ENCODE results near the gene KLF17.

Gene KLF17, protein sequence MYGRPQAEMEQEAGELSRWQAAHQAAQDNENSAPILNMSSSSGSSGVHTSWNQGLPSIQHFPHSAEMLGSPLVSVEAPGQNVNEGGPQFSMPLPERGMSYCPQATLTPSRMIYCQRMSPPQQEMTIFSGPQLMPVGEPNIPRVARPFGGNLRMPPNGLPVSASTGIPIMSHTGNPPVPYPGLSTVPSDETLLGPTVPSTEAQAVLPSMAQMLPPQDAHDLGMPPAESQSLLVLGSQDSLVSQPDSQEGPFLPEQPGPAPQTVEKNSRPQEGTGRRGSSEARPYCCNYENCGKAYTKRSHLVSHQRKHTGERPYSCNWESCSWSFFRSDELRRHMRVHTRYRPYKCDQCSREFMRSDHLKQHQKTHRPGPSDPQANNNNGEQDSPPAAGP

GRCh38 chr1:44118682-44119081 is at the start of gene KLF17:
Gene KLF17 (plus strand): TSS chr1:44118821. CDS start chr1:44118908, 87 bp downstream.
- no peak for DNase-seq (ENCODE audit: low spot score)

DNA sequence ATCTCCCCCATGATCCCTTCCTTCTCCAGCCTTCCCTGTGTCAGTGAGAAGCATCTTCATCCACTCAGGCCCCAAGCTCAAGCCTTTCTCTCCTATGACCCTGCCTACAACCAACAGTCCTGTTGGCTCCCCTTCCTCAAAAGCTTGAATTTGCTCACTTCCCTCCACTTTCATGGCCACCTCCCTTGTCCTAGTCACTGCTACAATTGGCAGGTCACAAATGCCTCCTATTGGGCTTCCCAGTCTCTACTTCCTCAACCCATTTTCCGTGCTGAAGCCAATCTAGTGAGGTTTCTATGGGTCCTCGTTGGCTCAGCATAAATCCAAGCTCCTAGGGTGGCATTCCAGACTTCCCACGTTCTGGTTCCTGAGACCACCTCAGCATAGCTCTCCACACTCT is 47.2 kb upstream of the KLF17 start:
- DNase-seq (ENCODE audit: low spot score) = no peak

- no peak for DNase-seq (ENCODE audit: low spot score)
These were observed 46.4 kb upstream of the KLF17 start for GRCh38 chr1:44072204-44072603.

DNA sequence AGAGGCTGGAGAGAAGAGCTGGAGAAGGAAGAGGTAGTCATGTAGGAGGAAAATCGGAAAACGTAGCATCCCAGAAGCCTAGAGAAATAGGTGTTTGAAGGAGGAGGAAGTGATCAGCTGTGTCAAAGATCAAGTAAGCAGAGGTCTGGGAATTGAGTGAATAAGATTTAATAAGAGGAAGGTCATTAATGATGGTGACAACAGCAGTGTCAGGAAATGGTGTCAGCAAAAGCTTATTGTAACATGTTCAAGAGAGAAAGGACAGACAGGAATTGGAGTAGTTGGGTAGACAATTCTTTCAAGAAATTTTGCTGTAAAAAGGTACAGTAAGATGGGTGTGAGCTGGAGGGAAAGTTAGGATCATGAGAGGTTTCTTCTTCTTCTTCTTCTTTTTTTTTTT is 45.8 kb upstream of the KLF17 start:
- no peak for DNase-seq (ENCODE audit: low spot score)

- DNase-seq (ENCODE audit: low spot score) = no peak
These were observed 45.1 kb upstream of the KLF17 start for GRCh38 chr1:44073528-44073927.

GRCh38 chr1:44074415-44074814 is 44.2 kb upstream of the KLF17 start:
- DNase-seq (ENCODE audit: low spot score) = no peak

DNA sequence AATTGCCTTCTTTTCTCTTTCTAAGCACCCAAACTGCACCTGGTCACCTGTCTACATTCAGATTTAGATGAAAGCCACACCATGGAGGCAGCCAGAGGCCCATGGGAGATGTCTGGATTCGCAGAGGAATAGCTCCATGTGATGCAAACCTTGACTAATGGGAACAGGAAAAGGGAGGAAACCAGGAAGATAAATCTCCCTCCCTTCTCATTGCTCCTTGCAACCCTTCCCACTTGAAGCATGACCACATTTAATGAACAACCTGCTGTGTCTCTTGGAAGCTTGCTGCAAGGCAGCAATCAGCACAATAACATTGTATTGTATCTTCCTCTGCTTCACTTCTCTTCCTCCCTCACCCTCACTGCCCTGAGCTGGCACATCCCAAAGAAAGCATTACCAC is 42.6 kb upstream of the KLF17 start:
- DNase-seq (ENCODE audit: low spot score) = no peak

GRCh38 chr1:44077421-44077820 is 41.2 kb upstream of the KLF17 start:
- no peak for DNase-seq (ENCODE audit: low spot score)

DNA sequence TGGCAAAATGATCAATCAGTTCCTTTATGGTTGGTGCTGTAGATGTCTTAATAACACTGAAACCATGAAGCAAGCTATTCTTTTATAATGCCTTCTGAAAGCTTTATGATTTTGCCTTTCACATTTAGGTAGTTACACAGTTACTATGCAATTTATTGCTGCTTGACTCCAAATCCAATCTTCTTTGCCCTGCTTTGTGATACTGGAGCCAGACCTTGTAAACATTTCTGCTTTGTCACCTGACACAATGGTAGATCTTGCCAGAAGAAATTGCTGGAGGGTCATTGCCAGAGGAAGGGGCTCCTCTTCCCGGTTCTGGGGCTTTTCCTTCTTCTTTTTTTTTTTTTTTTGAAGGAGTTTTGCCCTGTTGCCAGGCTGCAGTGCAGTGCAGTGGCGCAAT is 40.5 kb upstream of the KLF17 start:
- DNase-seq (ENCODE audit: low spot score) = no peak

DNA sequence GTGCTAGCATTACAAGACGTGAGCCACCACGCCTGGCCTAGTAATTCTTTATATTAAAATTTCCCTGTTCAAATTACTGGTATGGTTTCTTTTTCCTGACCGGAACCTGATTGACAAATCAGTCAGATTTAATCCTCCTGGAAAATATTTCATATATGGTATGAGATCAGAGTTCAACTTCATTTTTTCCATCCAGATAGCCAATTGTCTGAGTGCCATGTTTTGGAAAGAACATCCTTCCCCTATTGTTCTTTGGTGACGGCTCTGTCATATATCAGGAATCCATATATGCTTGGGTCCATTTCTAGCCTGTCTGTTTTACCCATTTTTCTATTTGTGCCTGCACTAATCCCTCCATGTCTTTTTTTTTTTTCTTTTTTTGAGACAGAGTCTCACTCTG is 39.1 kb upstream of the KLF17 start:
- DNase-seq (ENCODE audit: low spot score) = no peak

GRCh38 chr1:44084998-44085675 is 33.5 kb upstream of the KLF17 start:
- no peak for DNase-seq (ENCODE audit: low spot score)

DNA sequence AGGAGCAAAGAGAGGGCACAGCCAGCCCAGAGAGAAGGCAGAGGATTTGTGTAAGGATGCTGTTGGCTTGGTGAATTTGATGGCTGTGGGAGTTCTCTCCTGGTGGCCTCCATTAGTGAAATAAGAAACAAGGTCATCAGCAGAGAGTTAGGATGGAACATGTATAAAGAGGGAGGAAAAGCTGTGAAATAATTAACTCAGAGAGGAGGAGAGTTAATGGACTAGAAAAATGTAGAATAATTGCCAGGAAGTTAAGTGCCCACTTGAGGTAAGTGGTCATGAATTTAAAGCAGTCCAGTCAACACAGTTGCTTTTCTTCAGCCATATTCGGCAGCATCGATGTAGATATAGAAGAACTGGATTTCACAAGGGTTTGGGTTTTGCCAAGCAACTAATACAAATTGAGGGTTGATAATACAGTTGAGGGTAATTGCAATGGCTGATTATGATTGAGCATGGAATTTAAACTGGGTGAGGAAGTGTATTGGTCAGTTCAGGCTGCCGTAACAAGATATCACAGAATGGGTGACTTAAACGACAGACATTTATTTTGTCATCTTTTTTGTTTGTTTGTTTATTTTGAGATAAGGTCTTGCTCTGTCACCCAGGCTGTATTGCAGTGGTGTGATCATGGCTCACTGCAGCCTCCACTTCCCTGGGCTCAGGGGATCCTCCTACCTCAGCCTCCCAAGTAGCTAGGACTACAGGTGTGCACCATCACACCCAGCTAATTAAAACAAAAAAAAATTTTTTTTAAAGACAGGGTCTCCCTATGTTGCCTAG is 31.7 kb upstream of the KLF17 start:
- no peak for DNase-seq (ENCODE audit: low spot score)

DNA sequence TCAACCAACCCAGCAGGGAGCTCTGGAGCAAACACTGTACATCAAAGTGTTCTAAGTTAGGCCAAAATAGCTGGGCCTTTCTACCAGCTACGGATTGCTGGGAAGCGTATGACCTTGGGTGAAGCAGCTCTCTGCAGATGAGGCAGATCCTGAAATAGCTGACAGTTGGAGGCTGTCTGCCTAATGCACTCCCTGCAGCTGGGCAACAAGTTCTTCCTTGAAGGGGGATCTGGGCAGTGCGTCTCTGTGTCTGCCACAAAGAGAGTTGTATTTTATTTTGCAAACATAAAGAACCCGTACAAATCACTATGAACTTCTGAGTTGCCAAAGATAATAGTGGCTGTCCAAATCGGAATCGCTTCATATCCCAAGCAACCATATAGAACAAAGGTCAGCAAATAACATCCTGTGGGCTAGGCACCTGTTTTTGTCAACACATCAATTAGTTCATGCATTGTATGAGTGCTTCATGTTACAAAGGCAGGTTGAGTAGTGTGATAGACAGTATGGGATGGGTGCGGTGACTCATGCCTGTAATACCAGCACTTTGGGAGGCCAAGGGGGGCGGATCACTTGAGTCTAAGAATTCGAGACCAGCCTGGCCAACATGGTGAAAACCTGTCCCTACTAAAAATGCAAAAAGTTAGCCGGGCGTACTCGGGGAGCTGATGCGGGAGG is 29.1 kb upstream of the KLF17 start:
- no peak for DNase-seq (ENCODE audit: low spot score)

DNA sequence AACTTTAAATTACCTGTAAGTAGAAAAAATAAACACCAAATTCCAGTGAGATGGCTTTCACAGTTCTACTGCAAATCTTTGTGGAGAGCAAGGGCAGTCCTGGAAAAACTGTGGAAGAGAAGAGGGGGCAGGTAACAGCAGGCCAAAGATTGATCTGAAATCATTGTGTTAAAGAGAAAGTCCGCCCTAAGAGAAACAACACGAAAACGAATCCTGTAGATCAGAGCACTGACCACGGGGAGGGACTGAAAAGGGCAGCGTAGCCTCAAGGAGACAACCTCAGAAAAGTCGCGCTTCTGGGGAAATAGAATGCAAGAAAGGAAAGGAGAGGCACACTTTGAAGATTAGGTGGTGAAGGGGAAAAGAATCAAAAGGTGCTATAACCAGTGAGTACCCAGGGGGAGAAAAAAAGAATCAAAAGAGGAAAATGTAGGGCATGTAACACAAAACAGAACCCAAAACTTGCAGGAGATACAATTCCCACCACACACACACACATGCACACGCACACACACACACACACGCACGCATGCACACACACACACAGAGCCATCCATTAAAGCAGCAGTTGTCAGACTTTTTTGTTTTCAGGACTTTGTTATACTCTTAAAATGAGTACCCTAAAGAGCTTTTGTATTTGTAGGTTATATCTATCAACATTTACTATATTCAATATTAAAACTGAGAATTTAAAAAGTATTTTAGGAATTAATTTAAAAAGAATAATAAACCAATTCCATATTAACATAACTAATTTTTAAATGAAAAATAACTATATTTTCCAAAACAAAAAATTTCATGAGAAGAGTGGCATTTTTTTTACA is 28.0 kb upstream of the KLF17 start:
- no peak for DNase-seq (ENCODE audit: low spot score)

DNA sequence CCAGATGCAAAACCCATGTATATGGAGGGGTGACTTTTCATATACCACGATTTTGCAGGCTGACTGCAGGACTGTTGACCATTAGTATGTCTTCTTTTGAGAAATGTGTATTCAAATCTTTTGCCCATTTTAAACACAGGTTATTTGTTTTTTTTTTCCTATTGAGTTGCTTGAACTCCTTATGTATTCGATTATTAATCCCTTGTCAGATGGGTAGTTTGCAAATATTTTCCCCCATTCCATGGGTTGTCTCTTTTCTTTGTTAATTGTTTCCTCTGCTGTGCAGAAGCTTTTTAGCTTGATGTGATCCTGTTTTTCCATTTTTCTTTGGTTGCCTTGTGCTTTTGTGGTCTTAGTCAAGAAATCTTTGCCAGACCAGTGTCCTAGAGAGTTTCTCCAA is 24.6 kb upstream of the KLF17 start:
- DNase-seq (ENCODE audit: low spot score) = no peak

- DNase-seq (ENCODE audit: low spot score) = no peak
These were observed 18.3 kb upstream of the KLF17 start for GRCh38 chr1:44100183-44100868.

DNA sequence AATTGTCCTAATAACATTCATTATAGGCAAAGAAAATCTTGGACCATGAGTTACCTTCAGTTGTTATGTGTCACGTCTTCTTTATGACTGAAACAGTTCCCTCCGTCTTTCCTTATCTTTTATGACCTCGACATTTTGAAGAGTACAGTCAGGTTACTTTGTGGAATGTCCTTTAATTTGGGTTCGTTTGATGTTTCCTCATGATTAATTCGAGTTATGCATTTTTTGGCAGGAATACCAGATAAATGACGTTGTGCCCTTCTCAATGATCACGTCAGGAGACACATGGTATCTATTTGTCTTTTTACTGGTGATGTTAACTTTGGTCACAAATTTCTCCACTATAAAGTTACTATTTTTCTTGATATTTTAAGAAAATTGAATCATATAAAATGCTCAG is 17.3 kb upstream of the KLF17 start:
- DNase-seq (ENCODE audit: low spot score) = no peak

GRCh38 chr1:44103270-44104131 is 15.1 kb upstream of the KLF17 start:
- no peak for DNase-seq (ENCODE audit: low spot score)

DNA sequence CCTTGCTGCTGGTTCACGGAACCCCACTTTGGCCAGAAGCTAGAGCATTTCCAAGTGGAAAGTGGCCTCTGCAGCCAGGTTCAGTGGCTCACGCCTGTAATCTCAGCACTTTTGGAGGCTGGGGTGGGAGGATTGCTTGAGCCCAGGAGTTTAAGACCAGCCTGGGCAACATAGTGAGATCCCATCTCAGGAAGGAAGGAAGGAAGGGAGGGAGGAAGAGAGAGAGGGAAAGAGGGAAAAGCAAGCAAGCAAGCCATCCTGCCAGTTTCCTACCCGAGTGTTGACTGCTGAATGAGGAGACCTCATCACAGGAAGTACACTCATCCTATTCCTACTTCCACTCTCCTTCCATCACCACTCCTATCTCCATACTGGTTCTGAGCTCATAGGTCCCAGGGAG is 12.8 kb upstream of the KLF17 start:
- no peak for DNase-seq (ENCODE audit: low spot score)

DNA sequence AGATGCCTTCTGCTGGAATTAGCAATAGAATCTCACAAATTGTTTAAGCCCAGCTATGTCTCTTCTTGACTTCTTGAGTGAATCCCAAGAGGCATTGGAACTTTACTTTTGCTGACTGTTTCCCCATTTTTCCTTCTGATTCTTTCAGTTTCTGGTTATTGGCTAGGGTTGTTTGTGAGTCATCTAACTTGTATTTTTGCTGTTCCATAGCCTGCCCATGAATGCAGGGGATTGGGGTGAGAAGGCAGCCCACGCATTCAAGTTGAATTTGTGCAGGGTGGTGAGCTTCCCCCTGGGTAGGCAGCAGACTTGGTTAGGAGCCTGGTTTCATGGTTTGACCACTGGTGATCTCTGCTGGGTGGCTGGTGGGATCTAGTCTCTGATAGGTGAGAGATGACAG is 10.4 kb upstream of the KLF17 start:
- DNase-seq (ENCODE audit: low spot score) = no peak
